ENCODE data around the gene MAST4.

MAST4 gene

DNA sequence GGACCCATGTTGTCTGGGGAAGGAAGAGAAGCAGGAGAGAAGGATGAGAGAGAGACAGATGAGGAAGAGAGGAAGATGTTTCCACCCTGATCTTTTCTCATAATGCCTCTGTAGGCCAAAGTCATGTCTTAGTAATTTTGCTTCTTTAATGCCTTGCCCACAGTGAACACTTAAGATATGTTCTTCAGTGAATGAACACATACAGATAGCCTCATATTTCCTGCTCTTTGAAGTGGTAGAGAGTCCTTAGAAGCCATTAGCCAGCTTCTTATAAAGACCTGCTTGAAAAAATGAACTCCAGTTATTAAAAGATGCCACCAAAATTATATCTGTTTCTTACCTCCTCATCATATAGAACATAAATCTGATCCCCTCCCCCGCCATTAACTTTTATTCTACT is 356.0 kb downstream of the MAST4 start:
- no peak overlapping the region for H3K4me3 ChIP-seq (replicated peaks in 1 of 2; ENCODE audit: low read depth in 2 of 2, low read length in 2 of 2)
- no peak for DNase-seq (ENCODE audit: low read depth in 2 of 2)
- TF ChIP-seq, protein P1, sequence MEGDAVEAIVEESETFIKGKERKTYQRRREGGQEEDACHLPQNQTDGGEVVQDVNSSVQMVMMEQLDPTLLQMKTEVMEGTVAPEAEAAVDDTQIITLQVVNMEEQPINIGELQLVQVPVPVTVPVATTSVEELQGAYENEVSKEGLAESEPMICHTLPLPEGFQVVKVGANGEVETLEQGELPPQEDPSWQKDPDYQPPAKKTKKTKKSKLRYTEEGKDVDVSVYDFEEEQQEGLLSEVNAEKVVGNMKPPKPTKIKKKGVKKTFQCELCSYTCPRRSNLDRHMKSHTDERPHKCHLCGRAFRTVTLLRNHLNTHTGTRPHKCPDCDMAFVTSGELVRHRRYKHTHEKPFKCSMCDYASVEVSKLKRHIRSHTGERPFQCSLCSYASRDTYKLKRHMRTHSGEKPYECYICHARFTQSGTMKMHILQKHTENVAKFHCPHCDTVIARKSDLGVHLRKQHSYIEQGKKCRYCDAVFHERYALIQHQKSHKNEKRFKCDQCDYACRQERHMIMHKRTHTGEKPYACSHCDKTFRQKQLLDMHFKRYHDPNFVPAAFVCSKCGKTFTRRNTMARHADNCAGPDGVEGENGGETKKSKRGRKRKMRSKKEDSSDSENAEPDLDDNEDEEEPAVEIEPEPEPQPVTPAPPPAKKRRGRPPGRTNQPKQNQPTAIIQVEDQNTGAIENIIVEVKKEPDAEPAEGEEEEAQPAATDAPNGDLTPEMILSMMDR (IDR thresholded peaks at IDR 0.05; ENCODE audit: low read depth, low read length) = no peak

DNA sequence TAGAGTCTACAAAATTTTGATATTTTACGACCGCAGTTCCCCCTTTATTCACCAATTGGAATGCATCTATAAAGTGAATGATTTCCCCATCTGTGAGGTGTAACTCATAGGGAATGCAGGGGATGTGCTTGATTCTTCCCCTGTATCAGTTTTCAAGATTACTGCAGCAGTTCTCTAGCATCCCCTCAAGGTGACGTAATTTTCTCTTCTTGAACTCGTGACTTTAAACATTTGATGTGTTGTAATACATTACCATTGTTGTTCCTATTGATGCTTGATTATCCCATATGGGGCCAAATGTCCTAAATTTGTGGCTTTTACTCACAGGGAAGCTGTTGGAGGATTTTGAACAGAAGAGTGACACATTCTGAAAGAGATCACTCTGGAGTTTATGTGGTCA is 360.2 kb downstream of the MAST4 start:
- no peak for DNase-seq (ENCODE audit: low read depth in 2 of 2)
- TF ChIP-seq, protein P1 (IDR thresholded peaks at IDR 0.05; ENCODE audit: low read depth, low read length) = no peak
- no peak overlapping the region for H3K4me3 ChIP-seq (replicated peaks in 1 of 2; ENCODE audit: low read depth in 2 of 2, low read length in 2 of 2)

GRCh38 chr5:66958201-66958979 is 362.2 kb downstream of the MAST4 start:
- H3K4me3 ChIP-seq (replicated peaks in 1 of 2; ENCODE audit: low read depth in 2 of 2, low read length in 2 of 2) = peak overlapping the region; percentile 50 to 52
- peak; percentile 80 to 81 for DNase-seq (ENCODE audit: low read depth in 2 of 2)
- TF ChIP-seq, protein P1 (IDR thresholded peaks at IDR 0.05; ENCODE audit: low read depth, low read length) = no peak

- peak overlapping the region; percentile 50 to 52 for H3K4me3 ChIP-seq (replicated peaks in 1 of 2; ENCODE audit: low read depth in 2 of 2, low read length in 2 of 2)
- TF ChIP-seq, protein P1 (IDR thresholded peaks at IDR 0.05; ENCODE audit: low read depth, low read length) = no peak
- peak; percentile 67 to 85 for DNase-seq (ENCODE audit: low read depth in 2 of 2)
Observed at GRCh38 chr5:66958980-66959641, 362.9 kb downstream of the MAST4 start.

DNA sequence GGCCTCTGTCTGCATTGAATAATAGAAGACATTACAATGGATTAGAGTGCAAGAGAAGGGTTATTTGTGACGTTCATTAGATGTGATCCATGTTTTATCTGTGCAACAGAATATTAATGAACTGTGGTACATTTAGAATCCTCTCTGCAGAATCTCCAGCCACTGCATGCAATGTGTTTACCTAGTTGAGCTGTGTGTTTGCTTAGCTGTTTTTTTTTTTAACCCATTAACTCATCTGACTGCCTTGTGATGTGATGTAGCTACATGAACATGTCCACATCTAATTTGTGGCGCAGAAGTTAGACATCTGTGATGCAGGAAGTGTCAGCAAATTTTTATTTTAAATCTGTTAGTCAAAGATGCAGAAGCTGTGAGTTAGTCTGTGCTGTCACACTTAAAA is 363.5 kb downstream of the MAST4 start:
- H3K4me3 ChIP-seq (replicated peaks in 1 of 2; ENCODE audit: low read depth in 2 of 2, low read length in 2 of 2) = peak overlapping the region; percentile 50 to 52
- DNase-seq (ENCODE audit: low read depth in 2 of 2) = peak; percentile 15 to 63
- TF ChIP-seq, protein P1 (IDR thresholded peaks at IDR 0.05; ENCODE audit: low read depth, low read length) = no peak

DNA sequence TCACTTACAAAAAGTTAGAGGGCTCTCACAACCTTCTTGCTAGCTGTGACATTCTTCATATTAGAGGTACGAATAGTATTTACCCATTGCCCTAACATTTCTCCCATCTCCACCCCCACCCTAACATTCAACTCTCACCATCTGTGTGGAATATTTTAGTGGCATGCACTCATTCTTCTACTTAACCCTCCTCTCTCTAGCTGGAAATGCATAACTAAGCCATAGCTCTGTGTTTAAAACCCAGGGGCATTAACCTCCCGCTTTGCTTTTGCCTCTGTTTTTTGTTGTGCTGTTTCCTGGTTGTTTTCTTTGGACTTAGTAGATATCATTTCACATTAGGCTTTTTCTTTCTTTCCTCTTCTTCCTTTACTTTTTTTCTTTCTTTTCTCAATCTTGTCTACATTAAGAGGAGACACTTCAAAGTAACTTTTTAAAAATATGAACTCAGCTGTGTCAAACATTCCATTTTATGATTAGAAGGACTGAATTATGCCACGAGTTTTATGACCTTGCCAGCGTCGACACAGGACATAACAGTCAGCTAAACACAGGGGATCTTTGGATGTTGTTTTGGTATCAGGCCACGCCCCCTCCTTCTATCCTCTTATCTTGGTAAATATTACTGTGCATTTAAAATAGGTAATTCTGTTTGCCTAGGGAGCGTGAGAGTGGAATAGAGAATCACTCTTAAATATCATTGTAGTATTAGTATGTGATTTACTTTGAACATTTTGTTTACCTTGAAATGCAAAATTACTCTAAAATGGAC is 364.4 kb downstream of the MAST4 start:
- TF ChIP-seq, protein P1 (IDR thresholded peaks at IDR 0.05; ENCODE audit: low read depth, low read length) = no peak
- DNase-seq (ENCODE audit: low read depth in 2 of 2) = peak; percentile 44 to 52
- peak overlapping the region; percentile 21 to 52 for H3K4me3 ChIP-seq (replicated peaks in 1 of 2; ENCODE audit: low read depth in 2 of 2, low read length in 2 of 2)
